Activated T-cell treated with anti-CD3 and anti-CD28 coated beads, Interleukin-2, amount 50 U/mL, for 48 hours (primary cell): ENCODE results near the gene FADS6.

Experiments
- DNase-seq, 2 experiments: peaks; one replicate each; pipeline ENCODE4 v3.0.0-alpha.2; 2020

The FADS6 gene

DNA sequence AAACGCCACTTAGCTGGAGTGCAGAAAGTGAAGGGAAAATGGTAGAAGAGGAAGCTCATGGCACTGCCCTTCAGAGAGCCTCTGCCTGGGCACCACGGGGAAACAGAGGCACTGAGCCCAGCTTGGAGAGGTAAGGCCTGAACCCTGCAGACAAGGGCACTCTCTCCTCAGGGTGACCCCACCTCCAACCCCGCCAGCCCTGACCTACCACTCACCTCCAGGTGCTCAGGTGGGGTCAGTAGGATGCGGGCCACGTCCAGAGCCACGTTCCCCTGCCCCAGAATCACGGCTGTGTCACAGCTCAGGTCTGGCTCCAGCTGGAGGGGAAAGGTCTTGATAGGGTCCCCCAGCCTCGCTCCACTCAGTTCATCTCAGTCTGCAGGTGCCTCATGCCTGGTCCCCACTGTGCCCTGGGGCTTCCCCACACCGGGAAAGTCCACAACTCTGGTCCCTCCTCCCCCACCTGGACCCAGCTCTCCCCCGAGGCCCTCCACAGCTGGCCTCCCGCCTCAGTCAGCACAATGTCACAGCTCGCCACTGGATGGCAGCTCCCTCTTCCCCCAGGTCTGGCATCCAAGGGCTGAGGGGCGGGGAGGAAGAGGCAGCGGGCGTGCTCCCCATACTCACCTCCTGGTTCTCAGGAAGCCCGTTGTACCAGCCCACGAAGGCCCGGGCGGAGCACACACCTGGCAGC lies 27.8 kb downstream of the FADS6 start:
- no peak for DNase-seq

DNA sequence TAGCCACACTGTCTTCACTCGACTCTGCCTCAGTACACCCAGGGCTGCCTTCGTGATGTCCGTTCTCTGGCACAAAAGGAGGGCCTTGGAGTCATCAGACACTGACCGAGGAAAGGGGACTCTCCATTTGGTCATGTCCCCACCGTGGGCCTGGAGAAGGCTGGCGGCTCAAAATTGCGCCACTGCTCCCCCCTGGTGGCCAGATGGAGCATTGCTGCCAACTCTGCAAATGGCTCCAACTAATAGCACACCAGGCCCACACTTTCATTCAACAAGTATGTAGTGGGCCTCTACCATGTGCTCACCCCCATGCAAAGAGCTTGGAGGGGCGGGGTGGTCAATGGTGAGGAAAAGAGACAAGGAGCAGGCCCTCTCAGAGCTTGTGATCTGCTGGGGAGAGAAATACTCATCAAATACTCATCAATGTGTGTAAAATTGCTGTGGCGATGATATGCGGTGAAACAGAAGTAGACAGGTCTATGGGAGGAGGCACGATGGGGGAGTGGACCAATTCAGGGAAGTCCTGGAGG lies 28.5 kb downstream of the FADS6 start:
- DNase-seq, result peak; percentile 85 to 87

DNA sequence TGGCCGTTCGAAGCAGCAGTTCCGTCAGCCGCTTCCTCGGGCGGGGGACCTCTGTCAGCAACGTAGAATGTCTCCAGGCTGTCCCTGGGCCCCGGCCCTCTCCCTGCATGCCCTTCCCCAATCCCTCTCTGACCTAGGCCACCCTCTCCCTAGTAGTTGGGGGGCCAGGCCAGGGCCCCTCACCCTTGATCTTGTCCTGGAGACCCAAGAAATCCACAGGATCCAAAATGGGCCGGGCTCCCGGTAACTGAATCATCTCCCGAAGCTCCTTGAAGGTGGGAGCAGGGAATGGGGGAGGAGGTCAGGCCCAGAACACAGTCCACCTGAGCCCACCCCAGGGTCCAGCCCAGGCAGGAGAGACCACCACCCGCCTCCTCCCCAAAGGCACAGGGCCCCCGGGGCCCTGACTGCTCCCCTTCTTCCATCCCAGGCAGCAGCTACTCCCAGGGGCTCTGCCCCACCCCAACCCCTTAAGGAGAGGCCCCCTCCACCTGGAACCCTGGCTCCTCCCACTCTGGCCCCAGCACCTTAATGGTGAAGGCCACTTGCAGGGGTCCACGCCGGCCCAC lies 29.1 kb downstream of the FADS6 start:
- DNase-seq, result no peak

DNA sequence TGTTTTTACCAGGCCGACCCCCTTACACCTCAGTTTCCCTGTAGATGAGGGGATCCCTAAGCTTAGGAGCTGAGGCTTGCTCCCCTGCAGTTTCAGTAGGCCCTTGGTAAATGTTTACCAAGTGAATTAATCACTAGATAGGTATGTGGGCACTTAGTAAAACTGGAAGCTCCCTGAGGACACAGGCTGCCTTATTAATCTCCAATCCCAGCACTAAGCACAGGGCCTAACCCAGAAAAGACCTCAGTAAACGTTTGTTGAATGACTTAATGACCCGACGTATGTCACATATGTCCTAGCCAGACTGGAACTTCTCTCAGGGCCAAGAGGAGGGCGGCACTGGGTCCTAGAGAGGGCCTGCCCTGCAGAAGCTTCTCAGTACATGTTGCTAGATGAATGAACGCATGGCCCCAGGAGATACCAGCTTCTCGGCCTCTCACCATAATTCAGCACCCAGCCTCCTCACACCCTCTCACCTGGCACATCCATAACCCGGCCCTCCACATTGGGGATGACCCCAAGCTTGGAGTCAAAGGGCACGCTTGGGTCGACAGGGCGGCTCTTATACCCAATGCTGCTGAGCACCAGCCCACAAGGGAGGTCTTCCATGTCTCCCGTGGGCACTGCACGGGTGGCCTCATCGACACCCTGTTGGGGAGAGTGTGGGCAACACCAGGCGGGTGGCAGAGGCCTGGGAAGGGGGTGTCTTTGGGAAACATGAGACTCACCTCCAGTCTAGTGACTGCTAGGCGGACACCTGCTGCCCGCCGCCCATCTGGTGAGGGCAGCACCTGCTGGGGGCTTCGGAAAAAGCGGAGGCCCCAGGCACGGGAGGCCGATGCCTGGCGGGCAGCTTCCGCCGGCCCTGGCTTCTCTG lies 29.8 kb downstream of the FADS6 start:
- DNase-seq, result no peak

DNA sequence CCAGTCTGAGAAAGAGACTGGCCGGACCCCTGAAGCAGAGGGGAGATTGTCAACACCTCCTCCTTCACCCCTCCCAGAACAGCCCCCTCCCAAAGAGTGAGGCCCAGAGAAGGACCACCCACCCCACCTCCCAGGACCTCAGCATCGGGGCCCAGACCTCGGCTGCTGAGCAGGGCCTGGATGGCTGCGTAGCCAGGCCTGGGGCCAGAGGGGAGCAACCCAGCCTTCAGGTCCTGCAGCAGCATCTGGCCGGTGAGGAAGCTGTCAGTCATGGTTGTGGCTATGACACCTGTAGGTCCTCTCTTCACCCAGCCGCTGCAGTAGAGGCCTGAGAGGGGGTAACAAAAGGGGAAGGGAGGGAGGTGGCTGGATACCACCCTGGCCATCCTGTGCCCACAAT lies 30.5 kb downstream of the FADS6 start:
- DNase-seq, result no peak

DNA sequence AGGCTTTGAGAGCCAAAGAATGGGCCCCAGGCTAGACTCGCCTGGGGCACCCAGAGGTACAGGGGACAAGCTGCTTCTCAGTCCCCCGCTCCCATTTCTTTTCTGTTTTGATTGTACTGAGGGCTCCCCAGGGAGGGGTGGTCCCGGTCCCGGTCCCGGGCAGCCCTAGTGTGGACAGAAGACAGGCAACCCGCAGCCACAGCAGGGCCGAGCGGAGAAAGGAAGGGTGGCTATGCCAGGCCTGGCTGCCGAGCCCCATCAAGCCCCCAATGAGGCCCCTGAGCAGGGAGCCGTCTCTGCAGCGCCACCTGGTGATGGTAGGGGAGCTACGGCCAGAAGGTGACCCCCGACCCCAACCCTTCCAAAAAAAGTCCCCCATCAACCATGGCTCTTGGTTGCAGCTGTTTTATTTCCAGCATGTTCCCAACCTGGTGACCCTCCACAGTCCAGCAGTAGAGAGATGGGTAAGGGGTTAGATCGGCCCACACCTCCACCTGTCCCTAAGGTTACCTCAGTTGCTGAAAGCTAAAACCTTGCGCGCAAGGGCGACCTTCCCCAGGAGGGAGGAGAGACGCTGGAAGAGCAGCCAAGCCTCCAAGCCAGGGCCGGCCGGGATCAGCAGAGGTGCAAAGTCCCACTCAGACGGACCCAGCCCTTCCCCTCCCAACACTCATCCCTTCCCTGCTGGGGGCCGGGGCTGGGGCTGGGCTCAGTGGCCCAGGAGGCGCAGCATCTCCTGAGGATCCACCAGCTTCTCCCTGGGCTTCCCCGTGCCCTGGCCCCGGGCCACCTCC lies 31.1 kb downstream of the FADS6 start:
- DNase-seq, result peak; percentile 82 to 83

DNA sequence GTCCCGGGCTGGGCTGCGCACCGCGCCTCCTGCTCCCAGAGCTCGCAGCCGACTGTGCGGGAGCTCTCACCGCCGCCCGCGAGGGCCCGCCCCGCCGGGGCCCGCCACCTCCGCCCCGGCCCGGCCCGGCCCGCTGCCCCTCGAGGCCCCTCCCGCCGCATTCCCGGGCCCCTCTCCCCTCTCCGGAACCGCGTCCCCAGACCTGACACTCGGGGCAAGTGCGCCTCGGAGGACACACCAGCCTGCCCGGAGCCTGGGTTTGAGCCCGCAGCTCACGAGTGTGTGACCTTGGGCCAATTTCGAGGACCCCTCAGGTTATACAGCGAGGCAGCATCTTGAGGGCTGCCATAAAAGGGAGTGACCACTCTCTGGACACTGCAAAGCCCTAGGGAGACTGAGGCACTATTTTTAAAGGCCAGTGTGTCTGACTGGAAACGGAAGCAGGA lies 31.7 kb downstream of the FADS6 start:
- no peak for DNase-seq

DNA sequence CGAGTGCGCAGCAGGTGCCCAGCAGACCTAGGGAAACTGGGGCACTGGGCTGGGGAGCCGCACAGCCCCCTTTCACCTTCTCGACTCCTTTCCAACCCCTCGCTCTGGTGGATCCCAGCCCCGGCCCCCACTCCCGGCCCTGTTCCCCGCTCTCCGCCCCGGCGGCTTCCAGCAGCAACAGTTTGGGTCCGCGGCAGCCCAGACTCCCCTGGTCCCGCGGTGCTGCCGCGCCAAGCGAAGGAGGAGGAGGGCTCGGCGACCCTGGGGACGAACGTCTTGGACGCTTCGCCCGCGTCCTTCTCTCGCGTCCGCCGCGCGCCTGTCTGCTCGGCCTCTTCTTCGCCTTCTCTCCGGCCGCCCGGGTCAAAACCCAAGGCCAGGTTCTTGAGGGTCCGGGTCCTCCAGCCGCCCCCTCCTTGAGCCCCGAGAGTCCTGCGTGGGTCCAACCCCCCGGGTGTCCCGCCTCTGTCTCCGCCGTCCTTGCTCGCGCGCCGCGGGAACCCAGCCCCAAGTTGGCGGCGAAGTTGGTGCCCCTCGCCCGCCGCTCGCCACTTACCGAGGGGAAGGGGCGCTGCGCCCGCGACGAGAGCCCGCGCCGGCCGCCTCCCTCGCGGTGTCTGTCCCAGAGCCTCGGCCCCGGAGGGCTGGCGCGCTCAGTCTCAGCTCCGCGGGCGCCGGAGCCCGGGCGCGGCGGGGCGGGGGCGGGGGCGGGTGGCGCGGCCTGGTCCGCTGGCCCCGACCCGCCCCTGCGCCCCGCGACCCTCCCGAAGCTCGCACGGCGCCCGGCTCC lies 32.4 kb downstream of the FADS6 start:
- DNase-seq, result peak in 1 of 2 experiments; percentile 39

DNA sequence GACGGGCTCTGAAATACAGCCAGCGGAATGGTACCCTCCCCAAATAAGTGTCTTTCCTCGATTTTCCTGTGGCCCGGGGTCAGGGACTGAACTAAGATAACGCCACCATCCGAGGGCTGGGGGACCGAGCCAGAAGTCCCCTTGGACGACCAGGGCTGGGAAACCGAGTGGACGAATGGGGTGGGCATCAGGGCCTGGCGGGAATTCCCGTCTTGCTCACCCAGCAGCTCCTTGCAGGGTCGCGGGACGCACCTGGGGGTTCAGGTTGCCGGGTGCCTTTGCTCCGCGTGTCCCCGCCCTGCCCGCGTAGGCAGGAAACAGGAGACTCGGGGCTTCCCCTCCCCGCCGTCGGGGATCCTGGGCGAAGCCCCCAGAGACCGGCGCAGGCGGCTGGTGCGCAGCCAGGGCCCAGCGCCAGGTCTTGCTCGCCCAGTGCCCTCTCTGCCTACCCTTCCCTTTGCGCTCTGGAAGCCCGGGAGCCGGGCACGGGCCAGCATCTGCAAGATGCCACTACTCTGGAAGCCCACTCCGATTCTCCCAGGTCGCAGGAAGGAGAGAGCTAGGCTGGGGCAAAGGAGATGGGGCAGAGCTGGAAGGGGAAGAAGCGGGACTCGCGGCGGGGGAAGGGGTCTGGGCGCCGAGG lies 33.1 kb downstream of the FADS6 start:
- peak; percentile 34 to 45 for DNase-seq

DNA sequence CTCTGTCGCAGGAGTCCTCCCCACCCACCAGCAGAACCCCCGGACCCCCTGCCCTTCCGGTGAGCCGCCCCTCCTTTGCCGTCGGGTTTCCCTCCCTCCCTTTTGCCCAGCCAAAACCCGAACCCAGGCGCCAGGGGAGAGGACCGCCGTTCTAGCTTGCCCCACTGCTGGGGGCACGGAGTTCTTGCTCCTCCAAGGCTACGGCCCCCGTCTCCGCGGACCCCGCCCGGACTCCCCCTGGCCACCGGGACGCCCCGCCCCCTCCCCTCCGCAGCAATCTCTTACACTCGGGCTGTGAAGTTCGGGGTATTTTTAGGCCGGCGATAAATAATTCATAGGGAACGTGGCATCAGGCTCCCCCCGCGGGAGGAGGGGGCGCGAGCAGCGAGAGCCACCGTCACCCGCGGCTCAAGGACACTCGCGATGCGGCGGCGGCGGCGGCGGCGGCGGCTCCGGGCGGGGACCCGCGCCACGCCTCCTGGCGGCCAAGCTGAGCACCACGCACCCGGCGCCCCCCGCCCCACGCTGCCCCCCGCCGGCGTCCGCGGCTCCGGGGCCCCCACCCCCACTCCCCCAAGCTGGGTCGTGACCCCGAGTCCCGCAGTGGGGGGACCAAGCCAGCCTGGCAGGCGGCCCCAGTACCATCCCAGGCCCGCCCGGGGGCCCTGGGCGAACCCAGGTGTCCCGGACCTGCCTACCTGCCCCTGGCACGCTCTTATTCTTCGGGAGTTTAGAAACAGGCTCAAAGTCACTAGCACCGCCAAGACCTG lies 33.8 kb downstream of the FADS6 start, which contains the start of gene GRIN2C:
Gene GRIN2C (minus strand): TSS at position 427 of the 770 bp plus-strand sequence. CDS start 4,793 bp downstream, outside the sequence.
- peak; percentile 43 to 57 for DNase-seq

DNA sequence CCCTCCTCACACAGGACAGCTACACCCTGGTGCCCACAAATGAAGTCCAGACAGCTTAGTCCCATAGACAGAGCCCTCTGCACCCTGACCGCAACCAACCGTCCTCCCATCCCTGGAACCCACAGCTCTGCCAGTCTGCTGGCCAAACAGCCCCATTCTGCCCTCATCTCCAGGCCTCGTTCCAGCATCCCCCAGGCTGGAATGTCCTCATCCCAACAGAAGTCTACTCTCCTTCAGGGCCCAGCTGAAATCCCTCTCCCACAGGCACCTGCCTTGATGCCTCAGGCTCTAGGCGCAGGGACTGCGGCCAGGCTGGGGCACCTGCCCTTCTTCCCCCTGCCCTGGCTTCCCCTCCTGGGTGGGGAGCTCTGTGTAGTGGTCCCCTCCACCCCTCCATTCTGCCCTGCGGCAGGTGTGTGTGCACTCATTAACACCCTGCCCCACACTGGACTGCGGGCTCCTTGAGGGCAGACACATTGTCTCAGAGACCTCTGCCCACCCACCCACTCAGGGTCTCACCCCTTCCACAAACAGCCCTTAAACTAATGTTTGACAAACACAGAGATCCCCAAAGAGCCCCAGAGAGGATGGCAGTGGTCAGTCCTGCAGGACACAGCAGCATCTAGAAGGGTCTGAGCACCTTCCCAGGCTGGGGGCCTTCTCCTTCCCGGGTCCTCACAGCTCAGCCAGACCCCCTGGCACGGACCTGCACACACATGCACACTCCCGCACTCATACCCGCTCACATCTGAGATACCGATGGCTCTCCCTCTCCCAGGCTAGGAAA lies 34.6 kb downstream of the FADS6 start:
- no peak for DNase-seq

DNA sequence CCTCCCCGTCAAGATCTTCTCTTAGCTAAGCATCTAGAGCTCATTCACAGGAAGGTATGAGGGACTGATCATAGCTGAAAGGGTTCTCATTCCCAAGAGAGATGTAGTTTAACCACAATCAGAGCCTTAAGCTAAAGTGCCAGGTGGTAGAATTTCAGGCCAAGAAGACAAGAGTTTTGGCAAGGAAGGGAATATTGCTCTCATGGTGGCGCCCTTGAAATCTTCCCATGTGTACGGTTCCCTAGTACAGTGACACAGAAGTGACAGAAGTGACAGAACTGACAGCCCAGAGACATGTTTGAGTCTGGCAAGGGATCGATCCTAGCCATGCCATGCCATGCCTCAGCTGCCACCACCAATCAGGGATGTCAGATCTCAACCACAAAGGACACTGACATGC lies 36.2 kb downstream of the FADS6 start:
- DNase-seq, result no peak

DNA sequence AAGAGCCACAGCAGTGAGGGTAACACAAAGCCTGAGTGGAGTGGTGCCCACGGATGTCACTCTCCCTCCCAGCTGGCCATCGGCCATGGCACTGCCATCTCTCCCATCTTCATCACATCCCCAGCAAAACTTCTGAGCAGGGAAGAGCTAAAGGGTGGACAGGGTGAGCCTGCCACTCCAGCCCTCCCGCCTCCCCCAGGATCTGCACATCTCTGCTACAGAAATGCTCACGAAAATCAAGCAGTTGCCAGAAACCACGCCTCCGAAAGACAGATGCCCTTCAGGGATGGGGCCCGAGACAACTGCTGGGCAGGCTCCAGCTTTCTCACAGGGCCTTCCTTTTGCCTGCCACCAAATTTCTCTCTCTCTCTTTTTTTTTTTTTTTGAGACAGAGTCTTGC lies 37.3 kb downstream of the FADS6 start:
- no peak for DNase-seq

DNA sequence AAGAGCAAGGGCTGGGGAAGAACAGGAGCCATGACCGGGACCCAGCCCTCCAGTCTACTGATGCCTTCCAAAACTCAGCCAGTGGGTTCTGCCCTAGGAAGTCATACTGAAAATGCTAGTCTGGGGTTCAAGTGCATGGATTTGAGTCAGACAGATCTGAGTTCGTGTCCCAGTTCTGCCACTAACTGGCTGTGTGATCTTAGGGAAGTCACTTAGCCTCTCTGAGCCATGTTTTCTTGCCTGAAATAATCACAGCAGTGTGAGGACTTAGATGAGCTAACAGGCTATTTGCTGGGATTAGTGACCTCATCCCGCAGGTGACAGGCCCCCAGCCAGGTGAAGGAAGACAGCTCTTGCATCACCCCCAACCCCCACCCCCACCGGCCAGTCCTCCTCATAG lies 38.1 kb downstream of the FADS6 start:
- no peak for DNase-seq

DNA sequence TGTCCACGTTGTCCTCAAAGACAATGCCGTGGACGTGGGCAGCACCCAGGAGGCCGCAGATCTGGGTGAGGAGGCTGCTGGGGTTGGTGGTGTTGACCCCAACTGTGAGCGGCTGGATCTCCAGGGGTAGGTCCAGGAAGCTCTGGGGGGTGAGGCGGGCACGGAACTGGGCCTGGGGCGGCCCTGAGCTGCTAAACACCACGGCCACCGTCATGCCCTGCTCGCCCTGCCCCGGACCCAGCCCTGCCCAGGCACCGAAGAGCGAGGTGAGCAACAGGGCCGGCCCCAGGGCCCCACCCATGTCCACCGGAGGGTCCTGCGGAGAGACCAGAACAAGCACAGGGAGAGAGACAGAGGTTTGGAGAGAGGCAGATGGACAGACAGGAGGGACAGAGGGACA lies 38.6 kb downstream of the FADS6 start:
- DNase-seq, result no peak

DNA sequence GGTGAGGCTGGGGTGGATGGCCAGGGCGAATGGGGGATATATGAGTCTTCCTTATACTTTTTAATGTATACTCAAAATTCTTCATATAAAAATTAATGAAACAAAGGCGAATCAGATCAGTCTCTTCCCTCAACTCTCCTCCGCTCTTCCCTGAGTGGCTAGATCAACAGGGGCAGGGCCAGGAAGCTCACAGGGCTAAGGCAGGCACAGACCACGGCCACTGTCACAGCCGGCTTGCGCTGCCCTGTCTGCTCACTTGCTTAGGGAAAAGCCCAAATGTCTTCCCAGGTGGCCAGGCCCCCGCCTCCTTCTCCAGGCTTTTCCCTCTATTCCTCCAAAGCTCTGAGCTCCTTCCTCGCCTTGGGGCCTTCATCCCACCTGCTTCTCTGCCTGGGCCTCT lies 39.8 kb downstream of the FADS6 start:
- DNase-seq, result no peak

DNA sequence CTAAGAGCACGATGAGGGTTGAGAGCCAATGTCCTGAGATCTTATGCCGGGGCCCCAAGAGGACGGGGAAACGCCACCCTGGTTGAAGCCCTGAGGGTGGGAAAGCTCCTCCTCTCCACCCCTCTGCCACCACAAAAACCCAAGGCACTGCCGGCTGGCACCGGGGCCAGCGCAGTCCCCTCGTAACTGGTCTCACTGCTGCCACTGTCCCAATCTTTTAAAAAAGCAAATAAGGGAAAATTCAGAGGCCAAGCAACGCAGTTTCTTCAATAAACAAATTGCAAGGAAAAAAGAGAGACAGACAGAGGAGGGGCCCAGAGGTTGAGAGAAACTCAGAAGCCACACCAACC lies 40.4 kb downstream of the FADS6 start:
- no peak for DNase-seq

DNA sequence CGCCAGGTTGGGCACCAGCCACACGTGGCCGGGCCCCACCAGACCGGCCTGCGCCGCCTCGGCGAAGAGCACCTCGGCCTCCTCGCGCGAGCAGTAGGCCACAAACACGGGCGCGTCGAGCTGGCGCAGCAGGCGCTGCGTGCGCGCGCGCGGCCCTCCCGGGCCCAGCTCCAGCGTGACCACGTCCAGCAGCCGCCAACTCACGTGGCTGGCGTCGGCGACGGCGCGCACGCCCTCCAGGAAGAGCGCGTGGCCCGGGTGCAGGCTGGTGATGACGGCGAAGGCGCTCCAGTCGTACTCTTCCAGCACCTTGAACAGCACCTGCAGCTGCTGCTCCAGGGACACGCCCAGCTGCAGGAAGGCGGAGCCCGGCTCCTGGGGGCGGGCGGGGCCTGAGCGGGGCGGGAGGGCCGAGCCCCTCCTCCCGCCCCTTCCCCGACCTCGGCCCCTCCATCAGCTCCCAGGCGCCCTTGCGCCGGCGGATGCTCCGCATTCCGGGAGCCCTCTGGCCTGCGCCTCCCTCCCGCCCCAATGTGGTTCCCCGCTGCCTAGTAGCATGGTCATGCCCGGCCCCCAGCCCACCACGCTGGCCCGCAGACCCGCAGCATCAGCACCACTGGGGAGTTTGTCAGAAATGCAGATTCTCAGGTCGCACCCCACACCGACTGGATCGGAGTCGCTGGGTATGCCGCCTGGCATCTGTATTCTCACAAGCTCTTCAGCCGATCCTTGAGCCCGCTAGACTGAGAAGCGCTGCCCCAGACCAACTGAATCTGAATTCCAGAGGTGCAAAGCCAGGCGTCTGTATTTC lies 41.0 kb downstream of the FADS6 start:
- DNase-seq, result peak; percentile 65 to 75
